ENCODE measurements around the gene MC1R. TPM values are rescaled to one million over a fixed set of nuclear protein-coding genes. Genes with fewer than 3 reads are reported as not detected.
A peak's percentile ranks its signal among the peaks of the same experiment; 100 is the strongest.

MC1R gene
- total and polyA plus RNA-seq, 2 of the 8 experiments (the other 6 are each of a cell fraction or from before 2014, with no cell fraction given) = 2.2 to 2.9 TPM

DNA sequence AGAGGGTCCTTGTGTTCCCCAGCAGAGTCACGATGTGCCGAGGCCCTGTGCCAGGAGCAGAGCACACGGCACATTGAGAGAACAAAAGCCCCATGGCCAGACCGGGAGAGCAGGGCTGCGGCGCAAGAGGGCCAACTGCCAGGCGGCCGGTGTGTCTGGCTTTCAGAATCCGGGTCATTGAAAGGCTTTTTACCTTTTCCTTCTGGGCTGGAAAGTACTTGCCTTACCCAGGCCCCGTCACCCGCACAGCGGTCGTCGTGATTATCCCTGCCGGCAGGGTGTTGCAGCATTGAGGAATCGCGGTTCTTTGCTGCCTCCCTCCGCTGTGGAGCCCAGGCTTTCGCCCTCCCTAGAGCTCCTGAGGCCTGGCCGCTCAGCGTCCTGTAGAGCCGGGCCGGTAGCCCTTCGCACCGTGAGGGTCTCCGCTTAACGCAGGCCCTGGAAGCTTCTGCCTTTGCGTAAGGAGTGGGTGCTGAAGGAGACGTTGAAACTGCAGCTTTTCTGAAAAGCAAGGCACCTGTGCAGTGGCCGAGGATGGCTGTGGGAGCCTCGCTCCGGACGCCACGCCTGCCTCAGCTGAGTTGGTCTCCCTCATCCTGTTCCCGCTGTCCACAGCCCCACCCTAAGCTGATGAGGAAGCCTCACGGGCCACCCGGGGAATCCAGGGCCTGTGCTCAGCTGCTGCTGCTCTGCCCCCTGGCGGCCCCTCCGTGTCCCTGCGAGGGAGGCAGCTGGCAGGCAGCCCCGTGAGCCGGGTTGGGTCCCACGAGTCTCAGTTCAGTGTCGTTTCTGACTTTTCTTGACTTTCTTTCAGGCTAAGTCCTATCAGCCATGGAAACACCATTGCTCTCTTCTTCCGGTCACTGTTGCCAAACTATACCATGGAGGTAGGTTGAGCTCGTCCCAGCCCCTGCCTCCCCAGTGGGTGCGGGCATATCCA is 8.6 kb upstream of the MC1R start:
- peaks cover 2 to 17% (median 8%) of the 10 kb centered on the region in 4 experiments; a peak in 7 of 8 replicates for H3K36me3 ChIP-seq (ENCODE audit: control insufficient read depth in 2 of 4, insufficient read depth in 4 of 4, low read length in 3 of 4)
- 0 out of 2 replicates have a peak overlapping the region, but pooled peaks have one; percentile 72 for H2BK20ac ChIP-seq (ENCODE audit: low read length)
- no peak for TF ChIP-seq POLR2AphosphoS5 (IDR thresholded peaks at IDR 0.05; ENCODE audit: low read depth, low read length)
- TF ChIP-seq SAP30 (IDR thresholded peaks at IDR 0.05; ENCODE audit: insufficient read depth, insufficient replicate concordance, low read length) = no peak
- TF ChIP-seq, protein P1, sequence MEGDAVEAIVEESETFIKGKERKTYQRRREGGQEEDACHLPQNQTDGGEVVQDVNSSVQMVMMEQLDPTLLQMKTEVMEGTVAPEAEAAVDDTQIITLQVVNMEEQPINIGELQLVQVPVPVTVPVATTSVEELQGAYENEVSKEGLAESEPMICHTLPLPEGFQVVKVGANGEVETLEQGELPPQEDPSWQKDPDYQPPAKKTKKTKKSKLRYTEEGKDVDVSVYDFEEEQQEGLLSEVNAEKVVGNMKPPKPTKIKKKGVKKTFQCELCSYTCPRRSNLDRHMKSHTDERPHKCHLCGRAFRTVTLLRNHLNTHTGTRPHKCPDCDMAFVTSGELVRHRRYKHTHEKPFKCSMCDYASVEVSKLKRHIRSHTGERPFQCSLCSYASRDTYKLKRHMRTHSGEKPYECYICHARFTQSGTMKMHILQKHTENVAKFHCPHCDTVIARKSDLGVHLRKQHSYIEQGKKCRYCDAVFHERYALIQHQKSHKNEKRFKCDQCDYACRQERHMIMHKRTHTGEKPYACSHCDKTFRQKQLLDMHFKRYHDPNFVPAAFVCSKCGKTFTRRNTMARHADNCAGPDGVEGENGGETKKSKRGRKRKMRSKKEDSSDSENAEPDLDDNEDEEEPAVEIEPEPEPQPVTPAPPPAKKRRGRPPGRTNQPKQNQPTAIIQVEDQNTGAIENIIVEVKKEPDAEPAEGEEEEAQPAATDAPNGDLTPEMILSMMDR (IDR thresholded peaks at IDR 0.05; ENCODE audit: control extremely low read depth in 1 of 3, insufficient read depth in 1 of 3, low read depth in 1 of 3, low read length in 3 of 3) = peak; percentile 91 to 98 (median 97)
- TF ChIP-seq TEAD4 (IDR thresholded peaks at IDR 0.05; ENCODE audit: low read depth, low read length) = peak; percentile 9; the same call in 1 of the 2 replicates
- TF ChIP-seq GTF2F1 (IDR thresholded peaks at IDR 0.05; ENCODE audit: borderline replicate concordance, low read depth, low read length) = no peak
- TF ChIP-seq RAD21 (IDR thresholded peaks at IDR 0.05 in 1 of 2, conservative IDR thresholded peaks at IDR 0.05 in 1 of 2; ENCODE audit: low read depth in 2 of 2, low read length in 2 of 2) = peak; percentile 56 to 76

More for the DNA sequence above, 8.6 kb upstream of the MC1R start:
- DNase-seq (ENCODE audit: low read depth in 1 of 2, low spot score in 2 of 2) (peak in 1 of 2 experiments; percentile 93), FAIRE-seq (no peak)
- CTCF ChIA-PET (ENCODE audit: partially characterized antibody) = interaction anchor here (0.7 to 5.9 kb wide), 30 partner anchors 11 to 268 kb away, joined by 3 to 70 read pairs (median 4); partner anchors contain the start of genes MC1R and TUBB3
- Histone ChIP-seq H3K79me2 (ENCODE audit: control insufficient read depth in 1 of 2, insufficient read depth in 2 of 2, low read length in 2 of 2) (no peaks in the 10 kb centered on the region), H3K27ac (ENCODE audit: low read depth, low read length) (peak overlapping the region; percentile 42; the same call in 1 of the 2 replicates), H4K5ac (ENCODE audit: insufficient read length, low read depth, low read length) (no peak overlapping the region), H2AK5ac (ENCODE audit: low read depth, low read length) (no peak overlapping the region), H3K4ac (replicated peaks; ENCODE audit: insufficient read length, low read depth, low read length) (peak overlapping the region; percentile 70), H3K27me3 (replicated peaks in 1 of 4; ENCODE audit: control insufficient read depth in 3 of 4, extremely low read depth in 1 of 4, insufficient read depth in 3 of 4, low read length in 3 of 4) (no peaks in the 10 kb centered on the region), H3K4me2 (ENCODE audit: insufficient read depth in 1 of 2, low read depth in 2 of 2, low read length in 2 of 2) (no peak overlapping the region), H3K14ac (ENCODE audit: insufficient read length) (no peak overlapping the region), H2BK5ac (ENCODE audit: low read depth, low read length) (peak overlapping the region; percentile 48), H4K8ac (ENCODE audit: extremely low read depth, insufficient read depth, low read length) (peak overlapping the region; percentile 74; the same call in 1 of the 2 replicates), H3K4me1 (replicated peaks in 1 of 4; ENCODE audit: control insufficient read depth in 3 of 4, insufficient read depth in 4 of 4, low read length in 3 of 4) (peaks cover 0 to 2% (median 0%) of the 10 kb centered on the region in 4 experiments; a peak in 4 of 7 replicates), H2BK120ac (replicated peaks; ENCODE audit: low read depth, low read length) (no peak overlapping the region), H2BK12ac (ENCODE audit: low read depth, low read length) (peak overlapping the region; percentile 60; the same call in 1 of the 2 replicates), H3K79me1 (ENCODE audit: low read depth, low read length) (no peaks in the 10 kb centered on the region), H3K23ac (ENCODE audit: insufficient read length) (no peak overlapping the region), H2AFZ (ENCODE audit: low read length) (no peak overlapping the region), H3K23me2 (ENCODE audit: low read depth, low read length) (no peaks in the 10 kb centered on the region; the same call in 1 of the 2 replicates), H3K9ac (replicated peaks in 1 of 4; ENCODE audit: extremely low read depth in 1 of 4, low read depth in 3 of 4, low read length in 3 of 4) (peak overlapping the region in 1 of 4 experiments; percentile 5; a peak in 3 of 7 replicates), H3K18ac (ENCODE audit: extremely low read depth, low read length) (peak overlapping the region; percentile 51; the same call in 1 of the 2 replicates), H3K9me3 (ENCODE audit: insufficient read depth in 2 of 2, low read depth in 1 of 2, low read length in 1 of 2) (peaks cover 0 to 19% of the 10 kb centered on the region in 2 experiments; a peak in 3 of 4 replicates), H4K91ac (replicated peaks; ENCODE audit: insufficient read length, low read length) (no peak overlapping the region), H2BK15ac (ENCODE audit: low read length) (0 out of 2 replicates have a peak overlapping the region, but pooled peaks have one; percentile 40), H3K56ac (replicated peaks; ENCODE audit: insufficient read length, low read depth, low read length) (no peak overlapping the region), H4K20me1 (replicated peaks in 1 of 2; ENCODE audit: control insufficient read depth in 1 of 2, insufficient read depth in 2 of 2, low read length in 2 of 2) (peaks cover 0 to 4% of the 10 kb centered on the region in 2 experiments), H3K4me3 (ENCODE audit: extremely low read depth in 1 of 4, insufficient read depth in 2 of 4, low read depth in 3 of 4, low read length in 4 of 4) (no peak overlapping the region)
- WGBS, 2 experiments (ENCODE audit: extremely low coverage in 1 of 2, insufficient coverage in 1 of 2, insufficient read length in 1 of 2, insufficient replicate concordance in 2 of 2, low coverage in 1 of 2, low lambda C conversion rate in 2 of 2, missing lambda C conversion rate in 1 of 2) = 83% methylated on average over 46 of the region's 47 CpGs; no CpG with 5 or more reads in 1 of the 2 experiments
- POLR2A ChIA-PET (ENCODE audit: partially characterized antibody) = interaction anchor here (0.7 to 6.5 kb wide), 3 partner anchors 8 to 37 kb away, joined by 5 to 71 read pairs (median 17); partner anchors contain the start of genes MC1R, TCF25 and TUBB3
